Right atrium auricular region (tissue), 2 donors: ENCODE results near the gene CCDC159. TPM values are rescaled to one million over a fixed set of nuclear protein-coding genes. Genes with fewer than 3 reads are reported as not detected.

Source experiments
- DNase-seq: peaks from one replicate; pipeline ENCODE4 v3.0.0-alpha.2; 2019; ENCODE audit warnings: low spot score
- H3K27ac ChIP-seq, 2 donors: fragments of 200-600 bp; sonication (generic); 1 replicate in 1 of 2; 2 replicates in 1 of 2; pipeline ENCODE4 v1.5.1; 2016 to 2019
- H3K27me3 ChIP-seq, 2 donors: fragments of 200-600 bp; sonication (generic); one replicate each; pipeline versions ENCODE4 v1.5.1 to v1.6.0; 2017 to 2019
- H3K36me3 ChIP-seq: fragments of 200-600 bp; sonication (generic); one replicate; pipeline ENCODE4 v1.5.1; 2016
- H3K4me1 ChIP-seq, 2 donors: fragments of 200-600 bp; sonication (generic); one replicate each; pipeline versions ENCODE4 v1.5.1 to v1.6.0; 2017 to 2019
- H3K4me3 ChIP-seq, 2 donors: fragments of 200-600 bp; sonication (generic); 1 replicate in 1 of 2; 2 replicates in 1 of 2; pipeline ENCODE4 v1.5.1; 2017 to 2019; ENCODE audit warnings: mild to moderate bottlenecking in 1 of 2, moderate library complexity in 1 of 2
- H3K9me3 ChIP-seq, 2 donors: fragments of 200-600 bp; sonication (generic); one replicate each; pipeline ENCODE4 v1.5.1; 2019
- total RNA-seq, 2 donors: library from RNA; depleted of rRNA; stranded (reverse); fragments of >200 nt; gene quantifications; one replicate each; pipeline ENCODE4 v1.1.0, GENCODE V29; 2016
- TF ChIP-seq, protein P1 (sequence below), 2 donors: fragments of 200-600 bp; sonication (generic); IDR thresholded peaks; one replicate each; pipeline ENCODE4 v1.5.1; 2019; ENCODE audit warnings: antibody characterized with exemption in 2 of 2

The CCDC159 gene
- total RNA-seq, 2 donors from 2014 or later: 12.1 to 18.8 TPM

DNA sequence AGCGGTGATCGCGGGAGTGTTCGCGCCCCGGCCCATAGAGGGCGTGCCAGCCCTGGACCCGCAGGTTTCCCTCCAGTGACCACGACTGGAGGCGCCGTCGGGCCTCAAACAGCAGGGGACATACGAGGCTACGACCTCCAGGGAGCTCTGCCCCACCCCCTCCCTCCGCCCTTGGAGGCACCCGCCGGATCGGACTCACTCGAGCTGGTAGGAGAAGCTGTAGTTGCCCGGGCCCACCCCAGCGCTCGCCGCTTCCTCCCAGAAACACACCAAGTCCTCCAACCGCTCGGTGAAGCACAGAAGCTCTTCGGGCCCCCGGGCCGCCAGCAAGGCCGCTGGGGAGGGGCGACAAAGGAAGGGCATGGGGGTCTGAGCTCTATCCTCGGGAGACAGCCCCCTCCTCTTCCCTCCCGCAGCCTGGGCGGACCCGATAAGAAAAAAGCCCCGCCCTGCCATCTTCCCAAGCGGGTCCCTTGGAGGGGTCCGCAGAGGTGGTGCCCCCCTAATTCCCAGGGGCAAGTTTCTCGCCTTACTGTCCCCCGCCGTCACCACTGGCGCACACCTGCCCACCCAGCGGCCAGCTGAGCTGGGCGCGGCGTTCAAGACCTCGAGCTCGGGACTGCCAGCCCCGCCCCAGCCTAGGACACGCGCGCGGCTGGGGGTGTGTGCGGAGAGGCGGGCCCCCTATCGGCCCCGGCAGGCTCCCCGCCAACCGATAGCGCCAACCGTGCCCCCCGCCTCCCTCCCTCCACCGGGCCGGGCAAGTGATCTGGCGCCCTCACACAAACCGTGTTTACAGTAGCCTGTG, 36.8 kb downstream of the CCDC159 start:
- no peaks in the 10 kb centered on the region for H3K9me3 ChIP-seq
- H3K36me3 ChIP-seq: no peaks in the 10 kb centered on the region
- H3K4me1 ChIP-seq: peaks cover 0 to 37% of the 10 kb centered on the region in 2 donors
- TF ChIP-seq, protein P1, sequence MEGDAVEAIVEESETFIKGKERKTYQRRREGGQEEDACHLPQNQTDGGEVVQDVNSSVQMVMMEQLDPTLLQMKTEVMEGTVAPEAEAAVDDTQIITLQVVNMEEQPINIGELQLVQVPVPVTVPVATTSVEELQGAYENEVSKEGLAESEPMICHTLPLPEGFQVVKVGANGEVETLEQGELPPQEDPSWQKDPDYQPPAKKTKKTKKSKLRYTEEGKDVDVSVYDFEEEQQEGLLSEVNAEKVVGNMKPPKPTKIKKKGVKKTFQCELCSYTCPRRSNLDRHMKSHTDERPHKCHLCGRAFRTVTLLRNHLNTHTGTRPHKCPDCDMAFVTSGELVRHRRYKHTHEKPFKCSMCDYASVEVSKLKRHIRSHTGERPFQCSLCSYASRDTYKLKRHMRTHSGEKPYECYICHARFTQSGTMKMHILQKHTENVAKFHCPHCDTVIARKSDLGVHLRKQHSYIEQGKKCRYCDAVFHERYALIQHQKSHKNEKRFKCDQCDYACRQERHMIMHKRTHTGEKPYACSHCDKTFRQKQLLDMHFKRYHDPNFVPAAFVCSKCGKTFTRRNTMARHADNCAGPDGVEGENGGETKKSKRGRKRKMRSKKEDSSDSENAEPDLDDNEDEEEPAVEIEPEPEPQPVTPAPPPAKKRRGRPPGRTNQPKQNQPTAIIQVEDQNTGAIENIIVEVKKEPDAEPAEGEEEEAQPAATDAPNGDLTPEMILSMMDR (IDR thresholded peaks at IDR 0.05): peak; percentile 46 to 77
- H3K4me3 ChIP-seq: peak overlapping the region; percentile 48 to 56
- H3K27me3 ChIP-seq: no peaks in the 10 kb centered on the region
- H3K27ac ChIP-seq: peak overlapping the region; percentile 71 to 77
- no peak for DNase-seq

DNA sequence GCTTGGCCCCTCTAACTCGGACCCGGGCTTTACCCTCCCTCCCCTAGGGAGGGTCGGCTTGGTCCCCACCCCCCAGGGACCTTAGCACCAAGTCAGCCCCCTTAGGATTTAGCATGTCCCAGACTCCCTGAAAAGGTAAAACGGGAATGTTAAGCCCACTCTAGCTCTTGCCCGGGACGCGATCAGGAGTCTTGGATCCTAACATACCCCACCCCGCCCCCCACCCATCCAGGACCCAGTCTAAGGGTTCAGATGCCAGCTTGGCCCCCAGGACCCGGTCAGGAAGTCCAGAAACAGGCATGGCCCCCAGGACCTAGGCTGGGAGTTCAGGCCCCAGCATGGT, 37.4 kb downstream of the CCDC159 start:
- Histone ChIP-seq H3K9me3 (no peaks in the 10 kb centered on the region), H3K27ac (peak overlapping the region; percentile 71 to 77), H3K4me1 (peaks cover 0 to 31% of the 10 kb centered on the region in 2 donors), H3K4me3 (peak overlapping the region; percentile 48 to 56), H3K27me3 (no peaks in the 10 kb centered on the region), H3K36me3 (no peaks in the 10 kb centered on the region)
- DNase-seq: no peak
- TF ChIP-seq, protein P1 (IDR thresholded peaks at IDR 0.05): no peak

DNA sequence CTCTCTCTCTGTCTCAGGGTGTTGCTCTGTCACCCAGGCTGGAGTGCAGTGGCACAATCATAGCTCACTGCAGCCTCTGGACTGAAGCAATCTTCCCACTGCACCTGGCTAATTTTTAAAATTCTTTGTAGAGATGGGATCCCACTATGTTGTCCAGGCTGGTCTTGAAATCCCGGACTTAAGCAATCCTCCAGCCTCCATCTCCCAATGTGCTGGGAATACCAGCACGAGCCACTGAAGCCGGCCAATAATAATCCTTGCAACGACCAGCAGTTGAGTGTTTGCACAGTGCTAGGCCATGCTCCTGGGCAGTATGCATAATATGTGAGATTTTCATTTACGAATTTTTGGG, 38.4 kb downstream of the CCDC159 start:
- no peak overlapping the region for H3K27ac ChIP-seq
- H3K4me3 ChIP-seq: no peak overlapping the region
- TF ChIP-seq, protein P1 (IDR thresholded peaks at IDR 0.05): no peak
- no peaks in the 10 kb centered on the region for H3K36me3 ChIP-seq
- DNase-seq: no peak
- peaks cover 0 to 29% of the 10 kb centered on the region in 2 donors for H3K4me1 ChIP-seq
- no peaks in the 10 kb centered on the region for H3K27me3 ChIP-seq
- H3K9me3 ChIP-seq: no peaks in the 10 kb centered on the region

- no peaks in the 10 kb centered on the region for H3K27me3 ChIP-seq
- H3K4me3 ChIP-seq: no peak overlapping the region
- TF ChIP-seq, protein P1 (IDR thresholded peaks at IDR 0.05): no peak
- H3K9me3 ChIP-seq: peaks cover 0 to 11% of the 10 kb centered on the region in 2 donors
- no peak overlapping the region for H3K27ac ChIP-seq
- DNase-seq: no peak
- H3K4me1 ChIP-seq: peaks cover 0 to 21% of the 10 kb centered on the region in 2 donors
- H3K36me3 ChIP-seq: no peaks in the 10 kb centered on the region
Observed at GRCh38 chr19:11387162-11388034, 41.1 kb downstream of the CCDC159 start.

- no peaks in the 10 kb centered on the region for H3K36me3 ChIP-seq
- H3K4me3 ChIP-seq: no peak overlapping the region
- H3K4me1 ChIP-seq: no peaks in the 10 kb centered on the region
- H3K27ac ChIP-seq: no peak overlapping the region
- H3K9me3 ChIP-seq: peaks cover 0 to 11% of the 10 kb centered on the region in 2 donors
- DNase-seq: no peak
- TF ChIP-seq, protein P1 (IDR thresholded peaks at IDR 0.05): no peak
- H3K27me3 ChIP-seq: no peaks in the 10 kb centered on the region
Observed at GRCh38 chr19:11390359-11390758, 44.0 kb downstream of the CCDC159 start.
